GM23338 (cell line): ENCODE data around the gene ADGRE3. TPM values are rescaled to one million over a fixed set of nuclear protein-coding genes. Genes with fewer than 3 reads are reported as not detected.

Experiments used
- ATAC-seq: fragments of 200-7000 bp; cut with Tn5 transposase; 3 replicates; pipeline ENCODE4 v1.9.1; 2020
- DNase-seq: peaks from one replicate; pipeline ENCODE4 v3.0.0-alpha.2; 2015; ENCODE audit warnings: low spot score
- H2AFZ ChIP-seq: fragments of 200-600 bp; sonication (generic); 2 replicates; pipeline ENCODE4 v1.8.0; 2016; ENCODE audit warnings: antibody characterized with exemption, mild to moderate bottlenecking, moderate library complexity
- H3F3A ChIP-seq: fragments of 200-600 bp; sonication (generic); replicated peaks from 2 replicates; pipeline ENCODE4 v1.8.0; 2017; ENCODE audit warnings: antibody characterized with exemption, mixed run types, low read depth
- H3K27ac ChIP-seq: fragments of 200-600 bp; sonication (generic); 2 replicates; pipeline ENCODE4 v1.6.1; 2016; ENCODE audit warnings: low read depth
- H3K27me3 ChIP-seq: fragments of 200-600 bp; sonication (generic); 2 replicates; pipeline ENCODE4 v1.8.0; 2016; ENCODE audit warnings: mild to moderate bottlenecking, mixed run types, moderate library complexity; ENCODE audit not compliant: insufficient read depth
- H3K36me3 ChIP-seq: fragments of 200-600 bp; sonication (generic); 2 replicates; pipeline ENCODE4 v1.8.0; 2016; ENCODE audit warnings: mild to moderate bottlenecking; ENCODE audit not compliant: insufficient read depth
- H3K4me1 ChIP-seq: fragments of 200-600 bp; sonication (generic); 2 replicates; pipeline ENCODE4 v1.8.0; 2016; ENCODE audit warnings: mild to moderate bottlenecking, moderate library complexity; ENCODE audit not compliant: insufficient read depth
- H3K4me2 ChIP-seq: fragments of 200-600 bp; sonication (generic); 2 replicates; pipeline ENCODE4 v1.7.1; 2017; ENCODE audit warnings: mixed run types
- H3K4me3 ChIP-seq: fragments of 200-600 bp; sonication (generic); 2 replicates; pipeline ENCODE4 v1.6.1; 2016; ENCODE audit warnings: mixed run types
- H3K79me2 ChIP-seq: fragments of 200-600 bp; sonication (generic); replicated peaks from 2 replicates; pipeline ENCODE4 v1.8.0; 2017; ENCODE audit warnings: mild to moderate bottlenecking; ENCODE audit not compliant: insufficient read depth
- H3K9me2 ChIP-seq: fragments of 200-600 bp; sonication (generic); 2 replicates; pipeline ENCODE4 v1.8.0; 2017; ENCODE audit not compliant: insufficient read depth
- H4K20me1 ChIP-seq: fragments of 200-600 bp; sonication (generic); replicated peaks from 2 replicates; pipeline ENCODE4 v1.8.0; 2017; ENCODE audit warnings: mild to moderate bottlenecking; ENCODE audit not compliant: insufficient read depth
- H3K27ac Mint-ChIP-seq: 2 replicates; pipeline ENCODE4 v1.8.0; 2020; ENCODE audit warnings: inconsistent platforms, mild to moderate bottlenecking, moderate library complexity, mixed read lengths
- H3K27me3 Mint-ChIP-seq: 3 replicates; pipeline ENCODE4 v1.8.0; 2022; ENCODE audit warnings: low read depth, mild to moderate bottlenecking, moderate library complexity, mixed read lengths, inconsistent platforms; ENCODE audit not compliant: insufficient read depth, poor library complexity
- H3K36me3 Mint-ChIP-seq: 3 replicates; pipeline ENCODE4 v1.8.0; 2021; ENCODE audit warnings: low read depth, mild to moderate bottlenecking, inconsistent platforms, moderate library complexity, mixed read lengths
- H3K4me1 Mint-ChIP-seq: 3 replicates; pipeline ENCODE4 v1.8.0; 2020; ENCODE audit warnings: mild to moderate bottlenecking, inconsistent platforms, mixed read lengths
- H3K4me3 Mint-ChIP-seq: 3 replicates; pipeline ENCODE4 v1.8.0; 2021; ENCODE audit warnings: moderate library complexity, mild to moderate bottlenecking, inconsistent platforms, mixed read lengths
- H3K9me3 Mint-ChIP-seq: 3 replicates; pipeline ENCODE4 v1.8.0; 2020; ENCODE audit warnings: moderate library complexity, mild to moderate bottlenecking, inconsistent platforms, mixed read lengths
- CREB1 ChIP-seq: fragments of 250-450 bp; sonication (Bioruptor Pico); IDR thresholded peaks from 2 replicates; pipeline ENCODE4 v1.5.0; 2020; ENCODE audit warnings: low read depth, mild to moderate bottlenecking, moderate library complexity
- CTCF ChIP-seq, 2 experiments: fragments of 200-600 bp in 1 of 2; sonication (generic) in 1 of 2; conservative IDR thresholded peaks; 2 replicates each; pipeline versions ENCODE4 v1.5.1 to v1.6.1; 2016 to 2017; ENCODE audit warnings: antibody characterized with exemption in 2 of 2, low read depth in 2 of 2, mild to moderate bottlenecking in 2 of 2, moderate library complexity in 1 of 2
- EZH2 ChIP-seq: fragments of 200-600 bp; sonication (generic); IDR thresholded peaks from one replicate; pipeline ENCODE4 v1.8.0; 2017; ENCODE audit warnings: antibody characterized with exemption, mild to moderate bottlenecking, low read depth; ENCODE audit not compliant: unreplicated experiment
- EZH2phosphoT487 ChIP-seq: fragments of 200-600 bp; sonication (generic); IDR thresholded peaks from one replicate; pipeline ENCODE4 v1.8.1; 2018; ENCODE audit warnings: antibody characterized with exemption; ENCODE audit not compliant: unreplicated experiment
- JUNB ChIP-seq: IDR thresholded peaks from one replicate; pipeline ENCODE4 v1.6.1; 2016; ENCODE audit warnings: antibody characterized with exemption; ENCODE audit not compliant: unreplicated experiment
- NANOG ChIP-seq: IDR thresholded peaks from 2 replicates; pipeline ENCODE4 v1.6.1; 2016; ENCODE audit warnings: antibody characterized with exemption, borderline replicate concordance
- POLR2AphosphoS5 ChIP-seq: IDR thresholded peaks from 2 replicates; pipeline ENCODE4 v1.6.1; 2016; ENCODE audit warnings: antibody characterized with exemption, low read depth
- STAT1 ChIP-seq: IDR thresholded peaks from one replicate; pipeline ENCODE4 v1.6.1; 2016; ENCODE audit warnings: antibody characterized with exemption; ENCODE audit not compliant: unreplicated experiment
- ZNF114 ChIP-seq: fragments of 250-450 bp; sonication (Bioruptor Pico); IDR thresholded peaks from 2 replicates; pipeline ENCODE4 v1.5.0; 2020; ENCODE audit warnings: mild to moderate bottlenecking, moderate library complexity
- ZNF331 ChIP-seq: fragments of 250-450 bp; sonication (Bioruptor Pico); IDR thresholded peaks from 2 replicates; pipeline ENCODE4 v1.5.0; 2020; ENCODE audit warnings: low read depth, mild to moderate bottlenecking, moderate library complexity
- ZNF462 ChIP-seq: fragments of 250-450 bp; sonication (Bioruptor Pico); IDR thresholded peaks from 2 replicates; pipeline ENCODE4 v1.5.0; 2020; ENCODE audit warnings: mild to moderate bottlenecking, moderate library complexity
- polyA plus RNA-seq: library from polyadenylated mRNA; unstranded; fragments of >200 nt; fragmentation: Nextera tagmentation; extraction: Ambion mirVana; gene quantifications from 2 replicates; pipeline ENCODE4 v1.2.1, GENCODE V29; 2016
- total RNA-seq: library from RNA; depleted of rRNA; stranded (reverse); fragments of >200 nt; shearing (Covaris generic); gene quantifications from 2 replicates; pipeline ENCODE4 v1.2.3, GENCODE V29; 2014
- TF ChIP-seq, protein P1 (sequence below): IDR thresholded peaks from 2 replicates; pipeline ENCODE4 v1.6.1; 2016; ENCODE audit warnings: antibody characterized with exemption
- TF ChIP-seq, protein P2 (sequence below): IDR thresholded peaks from one replicate; pipeline ENCODE4 v1.6.1; 2018; ENCODE audit warnings: antibody characterized with exemption; ENCODE audit not compliant: unreplicated experiment

ADGRE3 gene
- total and polyA plus RNA-seq, 2 experiments from 2014 or later, result not detected

GRCh38 chr19:14673088-14673487, 1.6 kb downstream of the ADGRE3 start:
- DNase-seq (no peak), ATAC-seq (no peak)
- Histone ChIP-seq H2AFZ (no peak overlapping the region), H3K4me2 (no peak overlapping the region), H3K36me3 (no peaks in the 10 kb centered on the region), H3K79me2 (no peaks in the 10 kb centered on the region), H4K20me1 (no peaks in the 10 kb centered on the region), H3K9me2 (peaks cover 2% of the 10 kb centered on the region; the same call in 1 of the 2 replicates), H3K27ac (no peak overlapping the region), H3K4me3 (no peak overlapping the region), H3K27me3 (no peaks in the 10 kb centered on the region), H3K4me1 (no peaks in the 10 kb centered on the region), H3F3A (no peaks in the 10 kb centered on the region)
- Mint-ChIP-seq H3K9me3 (peaks cover 75% of the 10 kb centered on the region), H3K4me1 (no peaks in the 10 kb centered on the region), H3K36me3 (peaks cover 3% of the 10 kb centered on the region; the same call in 2 of the 3 replicates), H3K4me3 (no peak overlapping the region), H3K27me3 (no peaks in the 10 kb centered on the region), H3K27ac (no peak overlapping the region)
- no peak for TF ChIP-seq JUNB
- no peak for TF ChIP-seq STAT1
- no peak for TF ChIP-seq EZH2phosphoT487
- no peak for TF ChIP-seq EZH2
- TF ChIP-seq CREB1 (CRISPR knock-in tag), result no peak
- no peak for TF ChIP-seq ZNF462 (CRISPR knock-in tag)
- no peak for TF ChIP-seq ZNF331
- TF ChIP-seq CTCF (conservative IDR thresholded peaks at IDR 0.05; ENCODE audit: low read depth in 2 of 2), result no peak
- TF ChIP-seq POLR2AphosphoS5, result no peak
- TF ChIP-seq, protein P1, sequence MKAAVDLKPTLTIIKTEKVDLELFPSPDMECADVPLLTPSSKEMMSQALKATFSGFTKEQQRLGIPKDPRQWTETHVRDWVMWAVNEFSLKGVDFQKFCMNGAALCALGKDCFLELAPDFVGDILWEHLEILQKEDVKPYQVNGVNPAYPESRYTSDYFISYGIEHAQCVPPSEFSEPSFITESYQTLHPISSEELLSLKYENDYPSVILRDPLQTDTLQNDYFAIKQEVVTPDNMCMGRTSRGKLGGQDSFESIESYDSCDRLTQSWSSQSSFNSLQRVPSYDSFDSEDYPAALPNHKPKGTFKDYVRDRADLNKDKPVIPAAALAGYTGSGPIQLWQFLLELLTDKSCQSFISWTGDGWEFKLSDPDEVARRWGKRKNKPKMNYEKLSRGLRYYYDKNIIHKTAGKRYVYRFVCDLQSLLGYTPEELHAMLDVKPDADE, result no peak
- TF ChIP-seq, protein P2, sequence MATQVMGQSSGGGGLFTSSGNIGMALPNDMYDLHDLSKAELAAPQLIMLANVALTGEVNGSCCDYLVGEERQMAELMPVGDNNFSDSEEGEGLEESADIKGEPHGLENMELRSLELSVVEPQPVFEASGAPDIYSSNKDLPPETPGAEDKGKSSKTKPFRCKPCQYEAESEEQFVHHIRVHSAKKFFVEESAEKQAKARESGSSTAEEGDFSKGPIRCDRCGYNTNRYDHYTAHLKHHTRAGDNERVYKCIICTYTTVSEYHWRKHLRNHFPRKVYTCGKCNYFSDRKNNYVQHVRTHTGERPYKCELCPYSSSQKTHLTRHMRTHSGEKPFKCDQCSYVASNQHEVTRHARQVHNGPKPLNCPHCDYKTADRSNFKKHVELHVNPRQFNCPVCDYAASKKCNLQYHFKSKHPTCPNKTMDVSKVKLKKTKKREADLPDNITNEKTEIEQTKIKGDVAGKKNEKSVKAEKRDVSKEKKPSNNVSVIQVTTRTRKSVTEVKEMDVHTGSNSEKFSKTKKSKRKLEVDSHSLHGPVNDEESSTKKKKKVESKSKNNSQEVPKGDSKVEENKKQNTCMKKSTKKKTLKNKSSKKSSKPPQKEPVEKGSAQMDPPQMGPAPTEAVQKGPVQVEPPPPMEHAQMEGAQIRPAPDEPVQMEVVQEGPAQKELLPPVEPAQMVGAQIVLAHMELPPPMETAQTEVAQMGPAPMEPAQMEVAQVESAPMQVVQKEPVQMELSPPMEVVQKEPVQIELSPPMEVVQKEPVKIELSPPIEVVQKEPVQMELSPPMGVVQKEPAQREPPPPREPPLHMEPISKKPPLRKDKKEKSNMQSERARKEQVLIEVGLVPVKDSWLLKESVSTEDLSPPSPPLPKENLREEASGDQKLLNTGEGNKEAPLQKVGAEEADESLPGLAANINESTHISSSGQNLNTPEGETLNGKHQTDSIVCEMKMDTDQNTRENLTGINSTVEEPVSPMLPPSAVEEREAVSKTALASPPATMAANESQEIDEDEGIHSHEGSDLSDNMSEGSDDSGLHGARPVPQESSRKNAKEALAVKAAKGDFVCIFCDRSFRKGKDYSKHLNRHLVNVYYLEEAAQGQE, result no peak
- TF ChIP-seq ZNF114 (CRISPR knock-in tag), result no peak
- no peak for TF ChIP-seq NANOG
